ENCODE data around the gene TBC1D16.

GRCh38 chr17:79922798-79923197 is 112.9 kb downstream of the TBC1D16 start:
- no peak for TF ChIP-seq POLR2A (IDR thresholded peaks at IDR 0.05)
- TF ChIP-seq, protein P1, sequence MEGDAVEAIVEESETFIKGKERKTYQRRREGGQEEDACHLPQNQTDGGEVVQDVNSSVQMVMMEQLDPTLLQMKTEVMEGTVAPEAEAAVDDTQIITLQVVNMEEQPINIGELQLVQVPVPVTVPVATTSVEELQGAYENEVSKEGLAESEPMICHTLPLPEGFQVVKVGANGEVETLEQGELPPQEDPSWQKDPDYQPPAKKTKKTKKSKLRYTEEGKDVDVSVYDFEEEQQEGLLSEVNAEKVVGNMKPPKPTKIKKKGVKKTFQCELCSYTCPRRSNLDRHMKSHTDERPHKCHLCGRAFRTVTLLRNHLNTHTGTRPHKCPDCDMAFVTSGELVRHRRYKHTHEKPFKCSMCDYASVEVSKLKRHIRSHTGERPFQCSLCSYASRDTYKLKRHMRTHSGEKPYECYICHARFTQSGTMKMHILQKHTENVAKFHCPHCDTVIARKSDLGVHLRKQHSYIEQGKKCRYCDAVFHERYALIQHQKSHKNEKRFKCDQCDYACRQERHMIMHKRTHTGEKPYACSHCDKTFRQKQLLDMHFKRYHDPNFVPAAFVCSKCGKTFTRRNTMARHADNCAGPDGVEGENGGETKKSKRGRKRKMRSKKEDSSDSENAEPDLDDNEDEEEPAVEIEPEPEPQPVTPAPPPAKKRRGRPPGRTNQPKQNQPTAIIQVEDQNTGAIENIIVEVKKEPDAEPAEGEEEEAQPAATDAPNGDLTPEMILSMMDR (IDR thresholded peaks at IDR 0.05) = no peak

All from right lobe of liver (tissue), 4 donors.